C4-2B (cell line): ENCODE measurements around the gene WDR37.
"Not testable (repeated sequence)": the region's sequence is repeated elsewhere in the genome, so short reads cannot be mapped to it uniquely, and the experiment has no call there.

Source experiments
- ZFX ChIP-seq: fragments of 450-650 bp; IDR thresholded peaks from 2 replicates; pipeline ENCODE4 v1.6.1; 2017
- TF ChIP-seq, protein P1 (sequence below): fragments of 450-650 bp; conservative IDR thresholded peaks from 2 replicates; pipeline ENCODE4 v1.5.1; 2017; ENCODE audit warnings: mild to moderate bottlenecking

- not testable (repeated sequence) for TF ChIP-seq ZFX
- TF ChIP-seq, protein P1, sequence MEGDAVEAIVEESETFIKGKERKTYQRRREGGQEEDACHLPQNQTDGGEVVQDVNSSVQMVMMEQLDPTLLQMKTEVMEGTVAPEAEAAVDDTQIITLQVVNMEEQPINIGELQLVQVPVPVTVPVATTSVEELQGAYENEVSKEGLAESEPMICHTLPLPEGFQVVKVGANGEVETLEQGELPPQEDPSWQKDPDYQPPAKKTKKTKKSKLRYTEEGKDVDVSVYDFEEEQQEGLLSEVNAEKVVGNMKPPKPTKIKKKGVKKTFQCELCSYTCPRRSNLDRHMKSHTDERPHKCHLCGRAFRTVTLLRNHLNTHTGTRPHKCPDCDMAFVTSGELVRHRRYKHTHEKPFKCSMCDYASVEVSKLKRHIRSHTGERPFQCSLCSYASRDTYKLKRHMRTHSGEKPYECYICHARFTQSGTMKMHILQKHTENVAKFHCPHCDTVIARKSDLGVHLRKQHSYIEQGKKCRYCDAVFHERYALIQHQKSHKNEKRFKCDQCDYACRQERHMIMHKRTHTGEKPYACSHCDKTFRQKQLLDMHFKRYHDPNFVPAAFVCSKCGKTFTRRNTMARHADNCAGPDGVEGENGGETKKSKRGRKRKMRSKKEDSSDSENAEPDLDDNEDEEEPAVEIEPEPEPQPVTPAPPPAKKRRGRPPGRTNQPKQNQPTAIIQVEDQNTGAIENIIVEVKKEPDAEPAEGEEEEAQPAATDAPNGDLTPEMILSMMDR = not testable (repeated sequence)
These were observed 10.5 kb downstream of the WDR37 start for GRCh38 chr10:1066734-1067133.
